ENCODE measurements around the gene PCDHGA8.

GRCh38 chr5:141366016-141366896 is 26.2 kb upstream of the PCDHGA8 start:
- no peak for TF ChIP-seq EZH2 (IDR thresholded peaks at IDR 0.05; ENCODE audit: borderline replicate concordance, low read depth, low read length, severe bottlenecking)
- TF ChIP-seq CTCF (IDR thresholded peaks at IDR 0.05; ENCODE audit: borderline replicate concordance, extremely low read depth, low read length, poor library complexity, severe bottlenecking): no peak

All from DND-41 (cell line).